HepG2 (cell line): ENCODE measurements around the gene SPAG7. TPM values are rescaled to one million over a fixed set of nuclear protein-coding genes. Genes with fewer than 3 reads are reported as not detected.

Experiments used
- CCAR2 ChIP-seq: fragments of 200-400 bp; formaldehyde crosslinking; optimal IDR thresholded peaks from 2 replicates; pipeline ENCODE3; 2018; ENCODE audit warnings: low read depth, mild to moderate bottlenecking, low read length, moderate library complexity
- CEBPG ChIP-seq: IDR thresholded peaks from 2 replicates; pipeline ENCODE4 v1.6.1; 2016
- HOXA7 ChIP-seq: sonication (generic); formaldehyde crosslinking; IDR thresholded peaks from 2 replicates; pipeline ENCODE4 v1.8.1; 2022; ENCODE audit warnings: mild to moderate bottlenecking, missing genetic modification reagents, moderate library complexity
- KLF13 ChIP-seq: sonication (generic); formaldehyde crosslinking; IDR thresholded peaks from 2 replicates; pipeline ENCODE4 v1.4.0; 2020; ENCODE audit warnings: mild to moderate bottlenecking, missing genetic modification reagents
- LCORL ChIP-seq, 2 experiments: fragments of 450-650 bp in 1 of 2; sonication (generic) in 1 of 2; formaldehyde crosslinking in 1 of 2; IDR thresholded peaks; 2 replicates each; pipeline versions ENCODE4 v1.5.0 to v1.6.1; 2017 to 2020; ENCODE audit warnings: antibody characterized with exemption in 1 of 2, missing genetic modification reagents in 1 of 2
- MIXL1 ChIP-seq: IDR thresholded peaks from 2 replicates; pipeline ENCODE4 v1.6.1; 2016
- POLR2AphosphoS5 ChIP-seq: IDR thresholded peaks from 2 replicates; pipeline ENCODE4 v1.6.1; 2012; ENCODE audit warnings: low read depth, low read length
- RELA ChIP-seq: sonication (generic); formaldehyde crosslinking; IDR thresholded peaks from 2 replicates; pipeline ENCODE4 v1.4.0; 2020; ENCODE audit warnings: missing genetic modification reagents
- RXRA ChIP-seq: sonication (generic); formaldehyde crosslinking; IDR thresholded peaks from 2 replicates; pipeline ENCODE4 v1.5.1; 2020; ENCODE audit warnings: missing genetic modification reagents
- ZNF543 ChIP-seq: sonication (generic); formaldehyde crosslinking; IDR thresholded peaks from 2 replicates; pipeline ENCODE4 v1.4.0; 2020; ENCODE audit warnings: mild to moderate bottlenecking, missing genetic modification reagents
- ZNF569 ChIP-seq: sonication (generic); formaldehyde crosslinking; IDR thresholded peaks from 2 replicates; pipeline ENCODE4 v1.5.0; 2020; ENCODE audit warnings: mild to moderate bottlenecking, missing genetic modification reagents, moderate library complexity, borderline replicate concordance
- ZNF614 ChIP-seq: IDR thresholded peaks from 2 replicates; pipeline ENCODE4 v1.6.1; 2018; ENCODE audit warnings: missing biosample characterization, missing genetic modification reagents, inconsistent platforms, borderline replicate concordance
- ZNF644 ChIP-seq: IDR thresholded peaks from 2 replicates; pipeline ENCODE4 v1.6.1; 2016; ENCODE audit warnings: low read depth
- ZSCAN22 ChIP-seq: sonication (generic); formaldehyde crosslinking; IDR thresholded peaks from 2 replicates; pipeline ENCODE4 v1.4.0; 2020; ENCODE audit warnings: mild to moderate bottlenecking, missing genetic modification reagents
- polyA plus RNA-seq, 8 experiments: library from polyadenylated mRNA; depleted of rRNA in 3 of 8; stranded (reverse) in 7 of 8; unstranded in 1 of 8; fragments of >200 nt; fragmentation: Illumina TruSeq in 4 of 8; extraction: Trizol in 4 of 8; gene quantifications; 2 replicates each; pipeline versions ENCODE4 v1.2.1 to v1.2.3, GENCODE V29; 2011 to 2016; ENCODE audit warnings: low read depth in 4 of 8, missing spikeins in 1 of 8, mixed read lengths in 1 of 8; ENCODE audit not compliant: insufficient read depth in 1 of 8
- total RNA-seq, 5 experiments: library from RNA; depleted of rRNA; stranded (reverse); fragments of >200 nt; fragmentation: Illumina TruSeq; extraction: Trizol; gene quantifications; 2 replicates each; pipeline ENCODE4 v1.2.3, GENCODE V29; 2016; ENCODE audit warnings: low read depth in 1 of 5
- TF ChIP-seq, protein P1 (sequence below): sonication (generic); formaldehyde crosslinking; IDR thresholded peaks from 2 replicates; pipeline ENCODE4 v1.4.0; 2020; ENCODE audit warnings: missing genetic modification reagents
- TF ChIP-seq, protein P2 (sequence below): IDR thresholded peaks from 2 replicates; pipeline ENCODE4 v1.6.1; 2016
- TF ChIP-seq, protein P3 (sequence below): sonication (generic); formaldehyde crosslinking; IDR thresholded peaks from 2 replicates; pipeline ENCODE4 v1.4.0; 2020; ENCODE audit warnings: missing genetic modification reagents, mild to moderate bottlenecking, borderline replicate concordance
- TF ChIP-seq, protein P4 (sequence below): sonication (generic); formaldehyde crosslinking; IDR thresholded peaks from 2 replicates; pipeline ENCODE4 v1.4.0; 2020; ENCODE audit warnings: missing genetic modification reagents, borderline replicate concordance
- TF ChIP-seq, protein P5 (sequence below): fragments of 450-650 bp; IDR thresholded peaks from 2 replicates; pipeline ENCODE4 v1.6.1; 2017; ENCODE audit warnings: mild to moderate bottlenecking
- TF ChIP-seq, protein P6 (sequence below): sonication (generic); formaldehyde crosslinking; IDR thresholded peaks from 2 replicates; pipeline ENCODE4 v1.4.0; 2020; ENCODE audit warnings: missing genetic modification reagents

Gene SPAG7
- total and polyA plus RNA-seq, 2 of the 13 experiments (the other 11 are each of a cell fraction or from before 2014, with no cell fraction given), result 51.0 to 59.0 TPM

DNA sequence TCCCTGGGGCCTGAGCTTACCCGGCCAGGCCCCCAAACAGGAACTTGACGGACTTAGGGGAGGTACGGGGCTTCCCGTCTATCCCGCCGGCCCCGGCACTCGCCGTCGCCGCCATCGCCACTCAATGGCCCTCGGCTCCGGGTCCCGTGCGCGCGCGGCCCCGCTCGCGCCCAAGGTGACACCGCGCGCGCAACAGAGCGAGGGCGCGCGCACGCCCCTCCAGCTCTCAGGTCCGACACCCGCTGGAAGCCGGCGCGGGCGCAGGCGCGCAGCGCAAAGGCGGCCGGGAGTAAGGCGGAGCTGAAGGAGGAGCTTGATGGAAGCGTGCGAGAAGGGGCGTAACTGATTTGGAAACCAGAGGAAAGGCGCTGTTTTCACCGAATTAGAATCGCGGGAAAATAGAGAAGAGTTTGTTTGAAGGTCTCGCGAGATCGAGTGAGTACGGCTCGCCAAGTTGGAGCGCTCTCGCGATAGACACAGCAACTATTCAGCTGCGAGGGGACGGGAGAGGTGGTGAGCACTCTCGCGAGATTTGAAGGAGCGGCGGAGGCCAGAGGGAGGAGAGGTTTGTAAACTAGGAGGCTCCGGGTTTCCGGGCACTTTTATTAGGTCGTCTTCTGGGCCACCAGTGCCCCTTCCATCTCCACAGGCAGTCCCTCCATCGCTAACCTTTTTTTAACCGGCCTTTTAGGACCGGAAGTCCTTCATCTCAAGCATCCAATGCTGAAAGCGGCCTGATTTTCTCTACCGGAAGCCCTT is 27.6 kb downstream of the SPAG7 start, which contains the start of the genes RNF167 and SLC25A11 (continued):
- TF ChIP-seq, protein P1, sequence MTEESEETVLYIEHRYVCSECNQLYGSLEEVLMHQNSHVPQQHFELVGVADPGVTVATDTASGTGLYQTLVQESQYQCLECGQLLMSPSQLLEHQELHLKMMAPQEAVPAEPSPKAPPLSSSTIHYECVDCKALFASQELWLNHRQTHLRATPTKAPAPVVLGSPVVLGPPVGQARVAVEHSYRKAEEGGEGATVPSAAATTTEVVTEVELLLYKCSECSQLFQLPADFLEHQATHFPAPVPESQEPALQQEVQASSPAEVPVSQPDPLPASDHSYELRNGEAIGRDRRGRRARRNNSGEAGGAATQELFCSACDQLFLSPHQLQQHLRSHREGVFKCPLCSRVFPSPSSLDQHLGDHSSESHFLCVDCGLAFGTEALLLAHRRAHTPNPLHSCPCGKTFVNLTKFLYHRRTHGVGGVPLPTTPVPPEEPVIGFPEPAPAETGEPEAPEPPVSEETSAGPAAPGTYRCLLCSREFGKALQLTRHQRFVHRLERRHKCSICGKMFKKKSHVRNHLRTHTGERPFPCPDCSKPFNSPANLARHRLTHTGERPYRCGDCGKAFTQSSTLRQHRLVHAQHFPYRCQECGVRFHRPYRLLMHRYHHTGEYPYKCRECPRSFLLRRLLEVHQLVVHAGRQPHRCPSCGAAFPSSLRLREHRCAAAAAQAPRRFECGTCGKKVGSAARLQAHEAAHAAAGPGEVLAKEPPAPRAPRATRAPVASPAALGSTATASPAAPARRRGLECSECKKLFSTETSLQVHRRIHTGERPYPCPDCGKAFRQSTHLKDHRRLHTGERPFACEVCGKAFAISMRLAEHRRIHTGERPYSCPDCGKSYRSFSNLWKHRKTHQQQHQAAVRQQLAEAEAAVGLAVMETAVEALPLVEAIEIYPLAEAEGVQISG, result peak; percentile 48; the same call in 1 of the 2 replicates
- TF ChIP-seq, protein P2, sequence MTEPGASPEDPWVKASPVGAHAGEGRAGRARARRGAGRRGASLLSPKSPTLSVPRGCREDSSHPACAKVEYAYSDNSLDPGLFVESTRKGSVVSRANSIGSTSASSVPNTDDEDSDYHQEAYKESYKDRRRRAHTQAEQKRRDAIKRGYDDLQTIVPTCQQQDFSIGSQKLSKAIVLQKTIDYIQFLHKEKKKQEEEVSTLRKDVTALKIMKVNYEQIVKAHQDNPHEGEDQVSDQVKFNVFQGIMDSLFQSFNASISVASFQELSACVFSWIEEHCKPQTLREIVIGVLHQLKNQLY (CRISPR knock-in tag), result no peak
- TF ChIP-seq KLF13 (CRISPR knock-in tag) (no peak), RXRA (CRISPR knock-in tag) (no peak), ZNF614 (CRISPR knock-in tag) (no peak), MIXL1 (CRISPR knock-in tag) (no peak), HOXA7 (CRISPR knock-in tag) (no peak), LCORL (IDR thresholded peaks at IDR 0.05) (no peak), LCORL (CRISPR knock-in tag; IDR thresholded peaks at IDR 0.05) (no peak), CCAR2 (no peak), RELA (CRISPR knock-in tag) (no peak), ZSCAN22 (CRISPR knock-in tag) (no peak), CEBPG (CRISPR knock-in tag) (peak; percentile 17; the same call in 1 of the 2 replicates), ZNF644 (CRISPR knock-in tag) (no peak), ZNF569 (CRISPR knock-in tag) (no peak), ZNF543 (CRISPR knock-in tag) (0 out of 2 replicates have a peak, but pooled peaks have one; percentile 34), POLR2AphosphoS5 (peak; percentile 78)
- TF ChIP-seq, protein P3, sequence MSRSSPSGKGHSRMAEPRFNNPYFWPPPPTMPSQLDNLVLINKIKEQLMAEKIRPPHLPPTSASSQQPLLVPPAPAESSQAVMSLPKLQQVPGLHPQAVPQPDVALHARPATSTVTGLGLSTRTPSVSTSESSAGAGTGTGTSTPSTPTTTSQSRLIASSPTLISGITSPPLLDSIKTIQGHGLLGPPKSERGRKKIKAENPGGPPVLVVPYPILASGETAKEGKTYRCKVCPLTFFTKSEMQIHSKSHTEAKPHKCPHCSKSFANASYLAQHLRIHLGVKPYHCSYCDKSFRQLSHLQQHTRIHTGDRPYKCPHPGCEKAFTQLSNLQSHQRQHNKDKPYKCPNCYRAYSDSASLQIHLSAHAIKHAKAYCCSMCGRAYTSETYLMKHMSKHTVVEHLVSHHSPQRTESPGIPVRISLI (CRISPR knock-in tag), result no peak
- TF ChIP-seq, protein P4, sequence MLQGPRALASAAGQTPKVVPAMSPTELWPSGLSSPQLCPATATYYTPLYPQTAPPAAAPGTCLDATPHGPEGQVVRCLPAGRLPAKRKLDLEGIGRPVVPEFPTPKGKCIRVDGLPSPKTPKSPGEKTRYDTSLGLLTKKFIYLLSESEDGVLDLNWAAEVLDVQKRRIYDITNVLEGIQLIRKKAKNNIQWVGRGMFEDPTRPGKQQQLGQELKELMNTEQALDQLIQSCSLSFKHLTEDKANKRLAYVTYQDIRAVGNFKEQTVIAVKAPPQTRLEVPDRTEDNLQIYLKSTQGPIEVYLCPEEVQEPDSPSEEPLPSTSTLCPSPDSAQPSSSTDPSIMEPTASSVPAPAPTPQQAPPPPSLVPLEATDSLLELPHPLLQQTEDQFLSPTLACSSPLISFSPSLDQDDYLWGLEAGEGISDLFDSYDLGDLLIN, result no peak; the same call in 1 of the 2 replicates
- TF ChIP-seq, protein P5, sequence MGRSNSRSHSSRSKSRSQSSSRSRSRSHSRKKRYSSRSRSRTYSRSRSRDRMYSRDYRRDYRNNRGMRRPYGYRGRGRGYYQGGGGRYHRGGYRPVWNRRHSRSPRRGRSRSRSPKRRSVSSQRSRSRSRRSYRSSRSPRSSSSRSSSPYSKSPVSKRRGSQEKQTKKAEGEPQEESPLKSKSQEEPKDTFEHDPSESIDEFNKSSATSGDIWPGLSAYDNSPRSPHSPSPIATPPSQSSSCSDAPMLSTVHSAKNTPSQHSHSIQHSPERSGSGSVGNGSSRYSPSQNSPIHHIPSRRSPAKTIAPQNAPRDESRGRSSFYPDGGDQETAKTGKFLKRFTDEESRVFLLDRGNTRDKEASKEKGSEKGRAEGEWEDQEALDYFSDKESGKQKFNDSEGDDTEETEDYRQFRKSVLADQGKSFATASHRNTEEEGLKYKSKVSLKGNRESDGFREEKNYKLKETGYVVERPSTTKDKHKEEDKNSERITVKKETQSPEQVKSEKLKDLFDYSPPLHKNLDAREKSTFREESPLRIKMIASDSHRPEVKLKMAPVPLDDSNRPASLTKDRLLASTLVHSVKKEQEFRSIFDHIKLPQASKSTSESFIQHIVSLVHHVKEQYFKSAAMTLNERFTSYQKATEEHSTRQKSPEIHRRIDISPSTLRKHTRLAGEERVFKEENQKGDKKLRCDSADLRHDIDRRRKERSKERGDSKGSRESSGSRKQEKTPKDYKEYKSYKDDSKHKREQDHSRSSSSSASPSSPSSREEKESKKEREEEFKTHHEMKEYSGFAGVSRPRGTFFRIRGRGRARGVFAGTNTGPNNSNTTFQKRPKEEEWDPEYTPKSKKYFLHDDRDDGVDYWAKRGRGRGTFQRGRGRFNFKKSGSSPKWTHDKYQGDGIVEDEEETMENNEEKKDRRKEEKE, result no peak
- TF ChIP-seq, protein P6, sequence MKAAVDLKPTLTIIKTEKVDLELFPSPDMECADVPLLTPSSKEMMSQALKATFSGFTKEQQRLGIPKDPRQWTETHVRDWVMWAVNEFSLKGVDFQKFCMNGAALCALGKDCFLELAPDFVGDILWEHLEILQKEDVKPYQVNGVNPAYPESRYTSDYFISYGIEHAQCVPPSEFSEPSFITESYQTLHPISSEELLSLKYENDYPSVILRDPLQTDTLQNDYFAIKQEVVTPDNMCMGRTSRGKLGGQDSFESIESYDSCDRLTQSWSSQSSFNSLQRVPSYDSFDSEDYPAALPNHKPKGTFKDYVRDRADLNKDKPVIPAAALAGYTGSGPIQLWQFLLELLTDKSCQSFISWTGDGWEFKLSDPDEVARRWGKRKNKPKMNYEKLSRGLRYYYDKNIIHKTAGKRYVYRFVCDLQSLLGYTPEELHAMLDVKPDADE (CRISPR knock-in tag), result no peak
